GM23338 (cell line): Measurements from ENCODE around the gene CLEC7A. TPM values are rescaled to one million over a fixed set of nuclear protein-coding genes. Genes with fewer than 3 reads are reported as not detected.

Source experiments
- ATAC-seq: fragments of 200-7000 bp; cut with Tn5 transposase; 3 replicates; pipeline ENCODE4 v1.9.1; 2020
- DNase-seq: peaks from one replicate; pipeline ENCODE4 v3.0.0-alpha.2; 2015; ENCODE audit warnings: low spot score
- H2AFZ ChIP-seq: fragments of 200-600 bp; sonication (generic); 2 replicates; pipeline ENCODE4 v1.8.0; 2016; ENCODE audit warnings: antibody characterized with exemption, mild to moderate bottlenecking, moderate library complexity
- H3F3A ChIP-seq: fragments of 200-600 bp; sonication (generic); replicated peaks from 2 replicates; pipeline ENCODE4 v1.8.0; 2017; ENCODE audit warnings: antibody characterized with exemption, mixed run types, low read depth
- H3K27ac ChIP-seq: fragments of 200-600 bp; sonication (generic); 2 replicates; pipeline ENCODE4 v1.6.1; 2016; ENCODE audit warnings: low read depth
- H3K27me3 ChIP-seq: fragments of 200-600 bp; sonication (generic); 2 replicates; pipeline ENCODE4 v1.8.0; 2016; ENCODE audit warnings: mild to moderate bottlenecking, mixed run types, moderate library complexity; ENCODE audit not compliant: insufficient read depth
- H3K36me3 ChIP-seq: fragments of 200-600 bp; sonication (generic); 2 replicates; pipeline ENCODE4 v1.8.0; 2016; ENCODE audit warnings: mild to moderate bottlenecking; ENCODE audit not compliant: insufficient read depth
- H3K4me1 ChIP-seq: fragments of 200-600 bp; sonication (generic); 2 replicates; pipeline ENCODE4 v1.8.0; 2016; ENCODE audit warnings: mild to moderate bottlenecking, moderate library complexity; ENCODE audit not compliant: insufficient read depth
- H3K4me2 ChIP-seq: fragments of 200-600 bp; sonication (generic); 2 replicates; pipeline ENCODE4 v1.7.1; 2017; ENCODE audit warnings: mixed run types
- H3K4me3 ChIP-seq: fragments of 200-600 bp; sonication (generic); 2 replicates; pipeline ENCODE4 v1.6.1; 2016; ENCODE audit warnings: mixed run types
- H3K79me2 ChIP-seq: fragments of 200-600 bp; sonication (generic); replicated peaks from 2 replicates; pipeline ENCODE4 v1.8.0; 2017; ENCODE audit warnings: mild to moderate bottlenecking; ENCODE audit not compliant: insufficient read depth
- H3K9me2 ChIP-seq: fragments of 200-600 bp; sonication (generic); 2 replicates; pipeline ENCODE4 v1.8.0; 2017; ENCODE audit not compliant: insufficient read depth
- H4K20me1 ChIP-seq: fragments of 200-600 bp; sonication (generic); replicated peaks from 2 replicates; pipeline ENCODE4 v1.8.0; 2017; ENCODE audit warnings: mild to moderate bottlenecking; ENCODE audit not compliant: insufficient read depth
- H3K27ac Mint-ChIP-seq: 2 replicates; pipeline ENCODE4 v1.8.0; 2020; ENCODE audit warnings: inconsistent platforms, mild to moderate bottlenecking, moderate library complexity, mixed read lengths
- H3K27me3 Mint-ChIP-seq: 3 replicates; pipeline ENCODE4 v1.8.0; 2022; ENCODE audit warnings: low read depth, mild to moderate bottlenecking, moderate library complexity, mixed read lengths, inconsistent platforms; ENCODE audit not compliant: insufficient read depth, poor library complexity
- H3K36me3 Mint-ChIP-seq: 3 replicates; pipeline ENCODE4 v1.8.0; 2021; ENCODE audit warnings: low read depth, mild to moderate bottlenecking, inconsistent platforms, moderate library complexity, mixed read lengths
- H3K4me1 Mint-ChIP-seq: 3 replicates; pipeline ENCODE4 v1.8.0; 2020; ENCODE audit warnings: mild to moderate bottlenecking, inconsistent platforms, mixed read lengths
- H3K4me3 Mint-ChIP-seq: 3 replicates; pipeline ENCODE4 v1.8.0; 2021; ENCODE audit warnings: moderate library complexity, mild to moderate bottlenecking, inconsistent platforms, mixed read lengths
- H3K9me3 Mint-ChIP-seq: 3 replicates; pipeline ENCODE4 v1.8.0; 2020; ENCODE audit warnings: moderate library complexity, mild to moderate bottlenecking, inconsistent platforms, mixed read lengths
- CREB1 ChIP-seq: fragments of 250-450 bp; sonication (Bioruptor Pico); IDR thresholded peaks from 2 replicates; pipeline ENCODE4 v1.5.0; 2020; ENCODE audit warnings: low read depth, mild to moderate bottlenecking, moderate library complexity
- ETS1 ChIP-seq: IDR thresholded peaks from 2 replicates; pipeline ENCODE4 v1.6.1; 2016; ENCODE audit warnings: antibody characterized with exemption
- EZH2phosphoT487 ChIP-seq: fragments of 200-600 bp; sonication (generic); IDR thresholded peaks from one replicate; pipeline ENCODE4 v1.8.1; 2018; ENCODE audit warnings: antibody characterized with exemption; ENCODE audit not compliant: unreplicated experiment
- JUNB ChIP-seq: IDR thresholded peaks from one replicate; pipeline ENCODE4 v1.6.1; 2016; ENCODE audit warnings: antibody characterized with exemption; ENCODE audit not compliant: unreplicated experiment
- NANOG ChIP-seq: IDR thresholded peaks from 2 replicates; pipeline ENCODE4 v1.6.1; 2016; ENCODE audit warnings: antibody characterized with exemption, borderline replicate concordance
- STAT1 ChIP-seq: IDR thresholded peaks from one replicate; pipeline ENCODE4 v1.6.1; 2016; ENCODE audit warnings: antibody characterized with exemption; ENCODE audit not compliant: unreplicated experiment
- ZNF114 ChIP-seq: fragments of 250-450 bp; sonication (Bioruptor Pico); IDR thresholded peaks from 2 replicates; pipeline ENCODE4 v1.5.0; 2020; ENCODE audit warnings: mild to moderate bottlenecking, moderate library complexity
- ZNF331 ChIP-seq: fragments of 250-450 bp; sonication (Bioruptor Pico); IDR thresholded peaks from 2 replicates; pipeline ENCODE4 v1.5.0; 2020; ENCODE audit warnings: low read depth, mild to moderate bottlenecking, moderate library complexity
- ZNF462 ChIP-seq: fragments of 250-450 bp; sonication (Bioruptor Pico); IDR thresholded peaks from 2 replicates; pipeline ENCODE4 v1.5.0; 2020; ENCODE audit warnings: mild to moderate bottlenecking, moderate library complexity
- polyA plus RNA-seq: library from polyadenylated mRNA; unstranded; fragments of >200 nt; fragmentation: Nextera tagmentation; extraction: Ambion mirVana; gene quantifications from 2 replicates; pipeline ENCODE4 v1.2.1, GENCODE V29; 2016
- total RNA-seq: library from RNA; depleted of rRNA; stranded (reverse); fragments of >200 nt; shearing (Covaris generic); gene quantifications from 2 replicates; pipeline ENCODE4 v1.2.3, GENCODE V29; 2014

CLEC7A gene
- total and polyA plus RNA-seq, 2 experiments from 2014 or later = 0.39 TPM; not detected in 1

DNA sequence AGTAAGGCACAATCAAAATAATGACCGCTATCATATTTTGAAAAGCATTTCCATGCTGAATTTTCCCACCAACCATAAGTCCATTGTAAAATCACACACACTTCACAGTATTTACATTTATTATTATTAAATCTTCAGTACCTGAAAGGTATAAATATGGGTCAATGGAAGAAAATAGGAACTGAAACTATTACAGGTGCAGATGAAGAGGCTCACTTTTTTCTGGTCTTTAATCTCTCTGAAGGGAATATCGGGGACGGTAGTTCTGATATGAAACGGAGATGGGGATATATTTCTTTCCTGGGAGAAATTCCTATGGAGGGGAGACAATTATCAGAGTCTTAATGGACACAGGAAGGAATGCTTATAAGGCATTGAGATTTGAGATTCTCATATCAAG, 59.6 kb downstream of the CLEC7A start (continued):
- no peak for TF ChIP-seq ZNF462
- no peak for TF ChIP-seq STAT1
- TF ChIP-seq ZNF331 (CRISPR knock-in tag) = no peak
- TF ChIP-seq NANOG = no peak

DNA sequence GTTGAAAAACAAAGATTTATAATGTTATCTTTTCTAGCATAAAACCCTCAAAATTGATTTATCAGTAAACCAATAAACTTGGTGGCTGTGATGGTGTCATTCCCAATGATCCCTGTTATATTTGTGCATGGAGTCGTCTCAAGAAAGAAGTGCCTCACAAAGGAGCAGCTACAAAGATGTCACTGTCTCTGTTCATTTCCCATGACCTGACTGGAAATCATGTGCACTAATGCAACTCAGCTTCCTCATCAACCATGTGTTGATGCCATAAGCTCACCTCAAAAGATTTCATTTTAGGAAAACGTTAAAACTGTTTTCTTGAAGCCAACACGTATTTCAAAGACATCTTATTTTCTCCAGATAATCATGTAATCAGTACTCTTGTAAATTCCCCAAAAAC, 60.0 kb downstream of the CLEC7A start:
- Histone ChIP-seq H3K27ac (no peak overlapping the region), H3K9me2 (no peaks in the 10 kb centered on the region), H4K20me1 (no peaks in the 10 kb centered on the region), H3K4me3 (no peak overlapping the region), H3K4me2 (no peak overlapping the region), H3F3A (no peaks in the 10 kb centered on the region), H3K36me3 (no peaks in the 10 kb centered on the region), H2AFZ (no peak overlapping the region), H3K27me3 (no peaks in the 10 kb centered on the region), H3K79me2 (no peaks in the 10 kb centered on the region), H3K4me1 (0 out of 2 replicates have a peak, but pooled peaks cover 8% of the 10 kb centered on the region)
- H3K4me3 Mint-ChIP-seq = no peak overlapping the region
- DNase-seq (no peak), ATAC-seq (no peak)
- H3K27ac Mint-ChIP-seq = no peak overlapping the region
- no peak for TF ChIP-seq ZNF331 (CRISPR knock-in tag)
- no peak for TF ChIP-seq ZNF114
- no peak for TF ChIP-seq EZH2phosphoT487
- no peak for TF ChIP-seq ETS1
- TF ChIP-seq CREB1 = no peak
- TF ChIP-seq JUNB = no peak
- H3K36me3 Mint-ChIP-seq = no peaks in the 10 kb centered on the region
- peaks cover 11% of the 10 kb centered on the region for H3K4me1 Mint-ChIP-seq
- H3K27me3 Mint-ChIP-seq = peaks cover 2% of the 10 kb centered on the region
- no peaks in the 10 kb centered on the region for H3K9me3 Mint-ChIP-seq
